Endothelial cell of hepatic sinusoid (primary cell): Measurements from ENCODE around the gene ZNRF3.

Source experiments
- in situ Hi-C: cut with HindIII; loops from 2 replicates; pipeline ENCODE4 v1.10.0; 2017; ENCODE audit warnings: low sequenced_read_pairs

Gene ZNRF3

DNA sequence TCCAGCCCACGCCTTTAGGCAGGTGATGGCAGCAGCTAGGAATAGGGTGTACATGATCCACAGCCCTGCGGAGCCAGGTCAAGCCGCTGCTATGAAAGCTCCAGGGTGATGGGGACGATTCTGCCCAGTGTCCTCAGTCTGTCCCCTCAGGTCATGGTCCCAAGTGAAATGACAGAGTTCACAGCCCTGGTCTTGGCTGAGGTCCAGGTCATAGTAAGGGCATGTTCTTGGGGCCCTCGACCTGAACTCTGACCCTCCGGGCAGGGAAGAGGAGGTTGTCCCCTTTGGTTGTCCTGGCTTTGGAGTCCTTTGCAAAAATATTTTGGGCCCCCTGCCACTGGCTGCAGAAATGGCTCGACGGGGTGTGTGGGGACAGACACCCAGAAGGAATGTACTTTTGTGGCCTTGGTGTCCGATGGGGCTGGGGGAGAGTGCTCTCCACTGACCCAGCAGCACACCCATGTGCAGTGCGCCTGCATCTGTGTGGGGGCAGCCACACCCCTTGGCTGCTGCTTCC, 170.9 kb downstream of the ZNRF3 start:
- in situ Hi-C loops: no loop called here

- in situ Hi-C loops: no loop called here
These were observed 171.9 kb downstream of the ZNRF3 start for GRCh38 chr22:29055192-29055830.

GRCh38 chr22:29056472-29056871, 173.1 kb downstream of the ZNRF3 start:
- in situ Hi-C loops: no loop called here

- in situ Hi-C loops: no loop called here
These were observed 177.0 kb downstream of the ZNRF3 start for GRCh38 chr22:29060251-29060869.

- in situ Hi-C loops: no loop called here
These were observed 177.6 kb downstream of the ZNRF3 start for GRCh38 chr22:29060931-29061330.

GRCh38 chr22:29061773-29062172, 178.4 kb downstream of the ZNRF3 start, which contains the start of gene C22orf31:
TSS of gene C22orf31 (minus strand) at chr22:29061831. CDS start at chr22:29061792, 39 bp downstream.
- in situ Hi-C loops: no loop called here

- in situ Hi-C loops: no loop called here
These were observed 179.0 kb downstream of the ZNRF3 start for GRCh38 chr22:29062286-29062821.

DNA sequence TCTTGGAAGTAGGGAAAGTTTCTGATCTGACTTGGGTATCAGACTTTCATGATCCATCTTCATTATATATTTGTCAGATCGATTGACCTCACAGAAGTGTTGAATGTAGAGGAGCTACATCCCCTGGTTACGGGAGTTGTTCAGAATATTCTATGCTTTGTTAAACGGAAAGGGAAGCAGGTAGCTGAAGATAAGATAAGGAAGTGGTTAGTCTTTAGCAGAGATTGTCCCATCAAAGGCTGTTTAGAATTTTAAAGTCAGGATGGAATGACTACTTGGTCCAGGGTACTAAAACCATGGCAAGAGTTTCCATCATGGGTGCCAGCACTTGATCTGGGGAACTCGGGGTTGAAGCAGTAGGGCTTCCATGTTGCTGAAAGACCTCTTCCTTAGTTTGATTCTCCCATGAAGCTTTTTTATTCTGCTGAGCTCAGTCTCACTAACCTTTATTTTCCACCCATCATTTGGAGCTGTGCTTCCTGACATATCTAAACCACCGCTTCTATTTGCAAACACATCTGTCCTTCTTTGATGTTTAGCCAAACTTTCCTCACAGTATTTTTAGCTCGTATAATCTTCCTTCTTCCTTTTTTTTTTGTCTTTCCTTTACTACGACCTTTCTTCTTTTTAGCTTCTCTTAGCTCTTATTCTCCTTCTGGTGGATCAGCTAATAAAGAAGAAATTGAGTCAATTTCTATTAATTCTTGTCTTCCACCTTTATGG, 182.3 kb downstream of the ZNRF3 start:
- in situ Hi-C loops: no loop called here

DNA sequence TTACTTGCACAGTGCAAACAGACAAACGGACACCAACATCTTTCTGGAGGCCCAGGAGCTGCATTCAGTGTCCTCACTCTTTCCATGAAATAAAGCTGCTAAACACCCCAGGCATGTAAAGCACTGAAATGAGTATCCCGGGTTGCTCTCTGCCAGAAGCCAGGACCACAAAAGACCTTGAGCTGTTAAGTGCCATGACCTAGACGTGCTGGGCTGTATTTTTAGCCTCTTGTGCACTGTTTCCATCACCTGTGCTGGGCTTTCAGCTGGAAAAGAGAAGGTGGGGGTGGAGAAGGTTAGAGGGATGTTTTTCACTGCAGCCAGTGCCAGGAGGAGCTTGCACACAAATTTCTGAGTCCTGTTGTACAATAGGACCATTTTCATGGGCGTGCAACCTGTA, 186.1 kb downstream of the ZNRF3 start:
- in situ Hi-C loops: no loop called here

GRCh38 chr22:29070490-29070889, 187.1 kb downstream of the ZNRF3 start:
- in situ Hi-C loops: no loop called here

- in situ Hi-C loops: no loop called here
These were observed 188.1 kb downstream of the ZNRF3 start for GRCh38 chr22:29071261-29072045.

DNA sequence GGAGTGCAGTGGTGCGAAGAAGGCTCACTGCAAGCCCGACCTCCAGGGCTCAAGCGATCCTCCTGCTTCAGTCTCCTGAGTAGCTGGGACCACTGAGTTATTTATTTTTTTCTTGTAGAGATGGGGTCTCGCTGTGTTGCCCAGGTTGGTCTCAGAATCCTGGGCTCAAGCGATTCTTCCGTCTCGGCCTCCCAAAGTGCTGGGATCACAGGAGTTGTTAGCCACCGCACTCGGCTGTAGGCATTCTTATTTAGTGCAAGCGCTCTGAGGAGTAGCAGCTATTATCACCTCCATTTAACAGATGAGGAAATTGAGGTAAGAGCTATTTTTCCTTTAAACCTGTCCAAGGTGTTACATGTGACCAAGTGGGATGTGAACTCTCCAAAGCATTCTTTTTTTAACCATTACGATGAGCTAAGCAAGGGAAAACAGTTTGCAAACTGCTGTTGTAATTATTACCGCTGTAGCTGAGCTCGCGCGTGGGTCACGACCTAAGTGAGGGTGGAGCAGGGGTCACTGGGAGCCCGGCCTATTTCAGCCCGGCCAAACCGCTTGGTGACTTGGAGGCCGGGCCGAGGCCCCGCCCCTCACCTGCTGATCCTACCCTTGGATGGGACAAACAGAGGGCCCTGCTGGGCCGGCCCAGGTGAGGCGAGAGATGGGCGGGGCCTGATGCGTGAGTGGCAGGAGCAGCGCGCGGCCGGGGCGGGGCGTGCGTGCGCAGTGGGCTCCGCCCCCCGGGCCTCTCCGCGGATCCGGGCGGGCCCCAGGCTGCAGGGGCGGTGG, 189.0 kb downstream of the ZNRF3 start:
- in situ Hi-C loops: no loop called here

- in situ Hi-C loops: no loop called here
These were observed 189.7 kb downstream of the ZNRF3 start, which contains the start of gene KREMEN1 for GRCh38 chr22:29072979-29073617. TSS of gene KREMEN1 (plus strand) at chr22:29073035. CDS start at chr22:29073131, 96 bp downstream.

DNA sequence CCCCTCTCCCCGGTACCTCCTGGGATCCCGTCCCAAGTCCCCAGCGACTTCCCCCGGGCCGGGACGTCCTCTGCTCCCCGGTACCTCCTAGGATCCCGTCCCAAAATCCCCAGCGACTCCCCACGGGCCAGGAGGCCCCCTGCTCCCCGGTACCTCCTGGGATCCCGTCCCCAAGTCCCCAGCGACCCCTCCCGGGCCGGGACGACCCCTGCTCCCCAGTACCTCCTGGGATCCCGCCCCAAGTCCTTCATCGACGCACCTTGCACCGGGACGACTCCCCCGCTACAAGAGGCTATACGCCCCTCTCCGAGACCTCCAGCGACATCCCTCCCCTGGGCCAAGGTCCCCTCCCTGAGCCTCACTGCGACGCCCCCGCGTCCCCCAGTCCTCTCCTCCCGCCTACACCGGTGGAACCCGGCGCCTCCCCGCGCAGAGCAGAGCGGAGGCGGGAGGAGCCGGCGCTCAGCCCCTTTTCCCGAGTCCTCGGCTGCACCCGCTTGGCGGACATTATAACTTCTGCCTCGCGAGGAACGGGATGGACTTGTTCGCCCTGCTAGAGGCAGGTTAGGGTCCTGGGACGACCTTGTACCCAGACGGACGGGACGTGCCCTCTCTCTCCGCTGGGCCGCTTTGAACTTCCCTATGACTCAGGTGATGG, 190.4 kb downstream of the ZNRF3 start:
- in situ Hi-C loops: no loop called here

- in situ Hi-C loops: no loop called here
These were observed 191.0 kb downstream of the ZNRF3 start for GRCh38 chr22:29074276-29074772.

DNA sequence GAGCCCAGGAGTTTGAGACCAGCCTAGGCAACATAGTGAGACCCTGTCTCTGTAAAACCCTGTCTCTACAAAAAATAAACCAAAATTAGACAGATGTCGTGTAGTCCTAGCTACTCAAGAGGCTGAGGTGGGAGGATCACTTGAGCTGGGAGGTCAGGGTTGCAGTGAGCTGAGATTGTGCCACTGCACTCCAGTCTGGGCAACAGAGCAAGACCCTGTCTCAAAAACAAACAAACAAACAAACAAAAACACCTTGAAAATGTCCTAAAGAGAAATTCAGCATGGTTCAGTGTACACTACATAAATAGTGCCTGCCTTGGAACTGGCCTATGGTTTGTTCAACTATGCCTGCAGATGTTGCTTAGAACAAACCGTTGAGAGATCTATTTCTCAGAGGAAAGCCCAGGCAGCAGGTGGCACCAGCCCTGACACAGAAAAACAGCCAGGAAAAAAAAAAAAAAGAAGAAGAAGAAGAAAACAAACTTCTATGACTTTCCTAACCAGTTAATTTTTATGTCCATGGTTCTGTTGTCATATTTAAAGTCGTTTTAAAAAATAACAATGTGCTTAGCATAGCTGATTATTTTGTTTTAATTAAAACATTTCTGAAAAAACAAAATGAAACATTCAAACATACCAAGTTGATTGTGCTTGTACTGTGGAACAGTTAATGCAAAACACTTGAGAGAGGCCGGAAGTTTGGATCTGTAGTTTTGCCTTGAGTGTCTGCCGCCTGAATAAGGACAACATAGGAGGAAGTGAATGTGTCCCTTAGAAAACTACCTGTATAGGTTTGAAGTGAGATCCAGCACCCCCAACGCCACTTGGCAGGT, 194.9 kb downstream of the ZNRF3 start:
- in situ Hi-C loops: no loop called here

- in situ Hi-C loops: no loop called here
These were observed 195.5 kb downstream of the ZNRF3 start for GRCh38 chr22:29078869-29079207.
